Measurements from ENCODE around the gene SRSF9.
"Not testable (repeated sequence)": the region's sequence is repeated elsewhere in the genome, so short reads cannot be mapped to it uniquely, and the experiment has no call there.

SRSF9 gene

DNA sequence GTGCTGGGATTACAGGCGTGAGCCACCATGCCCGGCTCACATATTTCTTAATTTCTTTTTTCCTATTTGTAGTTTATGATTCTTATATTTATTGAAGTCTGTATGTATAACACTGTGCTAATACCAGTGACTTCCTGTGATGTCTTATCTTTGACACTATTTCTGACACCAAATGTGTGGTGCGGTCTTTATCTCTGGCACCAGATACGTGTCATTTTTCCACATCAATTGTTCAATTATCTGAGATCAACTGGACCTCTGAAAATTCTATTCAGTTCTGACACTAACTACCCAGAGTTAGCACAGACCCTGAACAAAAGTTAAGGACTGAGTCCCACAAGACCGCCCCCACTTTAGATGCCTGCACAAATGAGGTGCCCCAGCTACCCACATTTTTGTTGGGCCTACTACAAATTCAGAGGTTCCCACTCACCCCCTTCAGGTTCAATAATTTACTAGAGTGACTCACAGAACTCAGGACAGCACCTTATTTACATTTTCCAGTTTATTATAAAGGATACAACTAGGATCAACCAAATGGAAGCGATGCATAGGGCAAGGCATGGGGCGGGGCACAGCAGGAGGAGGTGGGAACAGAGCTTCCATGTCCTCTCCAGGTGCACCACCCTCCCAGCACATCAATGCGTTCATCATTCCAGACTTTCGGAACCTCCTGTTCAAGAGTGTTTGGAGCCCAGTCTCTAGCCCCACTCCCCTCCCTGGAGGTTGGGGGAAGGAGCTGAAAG, 11.6 kb upstream of the SRSF9 start:
- no peak for DNase-seq

DNA sequence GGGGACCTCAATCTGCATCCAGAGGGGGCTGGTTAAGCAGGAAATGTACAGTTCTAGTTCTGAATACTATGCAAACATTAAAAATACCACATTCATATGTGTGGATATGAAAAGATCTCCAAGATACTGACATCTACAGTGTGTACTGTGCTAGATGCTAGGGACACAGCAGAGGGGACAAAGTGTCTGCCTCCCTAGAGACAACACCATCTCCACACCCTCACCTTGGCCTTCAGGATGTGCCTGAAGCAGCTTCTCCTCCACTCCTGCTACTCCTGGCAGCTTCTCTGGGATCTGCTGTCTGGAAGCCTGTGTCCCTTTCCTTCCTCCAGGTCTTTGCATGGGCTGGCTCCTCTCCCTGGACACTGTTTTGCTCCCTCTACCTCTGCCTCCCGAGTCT, 10.7 kb upstream of the SRSF9 start:
- DNase-seq: no peak

DNA sequence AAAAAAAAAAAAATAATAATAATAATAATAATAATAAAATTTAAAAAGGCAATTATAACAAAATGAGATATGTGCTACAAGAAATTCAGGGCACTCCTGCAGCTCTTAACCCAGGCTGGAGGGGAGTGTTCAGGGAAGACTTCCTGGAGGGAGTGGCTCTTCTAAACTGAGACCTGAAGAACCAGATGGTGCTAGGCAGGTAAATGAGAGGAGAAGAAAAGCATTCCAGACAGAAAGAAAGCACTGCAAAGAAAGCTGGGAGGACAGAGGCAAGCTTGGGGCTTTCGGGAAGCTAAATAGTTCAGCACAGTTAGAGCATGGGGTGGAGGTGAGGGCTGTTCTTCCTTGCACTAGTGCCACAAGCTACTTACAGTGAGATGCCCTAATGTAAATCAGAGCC, 9.9 kb upstream of the SRSF9 start:
- no peak for DNase-seq

DNA sequence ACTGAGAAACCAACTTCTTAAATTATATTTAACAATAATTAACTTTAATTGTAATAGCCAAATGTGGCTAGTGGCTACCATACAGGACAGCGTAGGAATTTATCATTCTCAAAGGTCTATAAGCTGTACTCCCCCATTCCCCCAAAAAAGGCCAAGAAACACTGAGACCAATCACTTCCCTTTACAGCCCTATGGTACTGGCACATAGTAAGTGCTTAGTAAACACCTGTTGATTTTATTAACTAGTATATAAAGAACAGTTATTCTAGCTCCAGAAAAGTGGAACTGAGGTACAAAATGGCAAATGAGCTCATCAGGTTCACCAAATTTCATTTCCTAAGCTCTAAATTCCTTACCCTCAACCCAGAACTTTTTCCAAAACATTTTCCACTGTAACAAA, 6.1 kb upstream of the SRSF9 start:
- no peak for DNase-seq

DNA sequence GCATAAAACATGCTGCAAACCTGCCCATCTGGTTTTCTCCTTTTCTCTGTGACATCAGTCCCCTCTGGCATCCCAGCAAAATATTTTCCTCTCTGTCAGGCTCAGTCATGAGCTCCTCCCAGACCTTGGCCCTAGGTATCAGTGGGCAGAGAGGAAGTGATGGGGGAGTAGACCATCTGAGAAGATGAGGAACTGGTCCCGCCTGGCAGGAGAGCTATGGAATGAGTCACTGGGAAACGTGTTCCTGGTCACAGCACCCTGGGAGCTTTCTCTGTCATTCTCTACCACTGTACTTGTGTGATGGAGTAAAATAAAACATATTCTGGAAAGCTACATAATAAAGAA, 5.0 kb upstream of the SRSF9 start:
- DNase-seq: peak; percentile 42

DNA sequence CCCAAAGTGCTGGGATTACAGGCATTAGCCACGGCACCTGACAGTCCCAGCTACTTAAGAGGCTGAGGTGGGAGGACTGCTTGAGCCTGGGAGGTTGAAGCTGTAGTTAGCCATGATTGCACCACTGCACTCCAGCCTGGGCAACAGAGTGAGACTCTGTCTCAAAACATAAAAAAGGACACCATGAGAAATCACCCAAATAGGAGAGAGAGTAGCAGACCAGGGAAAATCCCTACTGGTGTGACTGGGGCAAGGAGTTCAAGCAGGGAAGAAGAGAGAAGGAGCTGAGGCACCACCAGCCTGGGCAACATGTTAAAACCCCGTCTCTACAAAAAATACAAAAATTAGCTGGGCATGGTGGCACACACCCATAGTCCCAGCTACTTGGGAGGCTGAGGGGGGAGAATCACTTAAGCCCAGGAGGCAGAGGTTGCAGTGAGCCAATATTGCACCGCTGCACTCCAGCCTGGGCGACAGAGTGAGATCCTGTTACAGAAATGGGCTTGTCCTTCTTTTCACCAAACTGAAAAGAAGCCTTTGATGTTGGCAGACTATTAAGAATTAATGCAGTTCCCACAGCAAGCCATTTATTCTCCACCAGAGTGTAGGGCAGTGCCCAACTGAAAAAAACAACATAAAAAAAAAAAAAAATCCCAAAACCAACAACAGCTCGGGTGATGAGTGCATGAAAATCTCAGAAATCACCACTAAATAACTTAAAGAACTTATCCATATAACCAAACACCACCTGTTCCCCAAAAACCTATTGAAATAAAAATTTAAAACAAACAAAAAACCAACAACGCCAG, 4.5 kb upstream of the SRSF9 start:
- no peak for DNase-seq

DNA sequence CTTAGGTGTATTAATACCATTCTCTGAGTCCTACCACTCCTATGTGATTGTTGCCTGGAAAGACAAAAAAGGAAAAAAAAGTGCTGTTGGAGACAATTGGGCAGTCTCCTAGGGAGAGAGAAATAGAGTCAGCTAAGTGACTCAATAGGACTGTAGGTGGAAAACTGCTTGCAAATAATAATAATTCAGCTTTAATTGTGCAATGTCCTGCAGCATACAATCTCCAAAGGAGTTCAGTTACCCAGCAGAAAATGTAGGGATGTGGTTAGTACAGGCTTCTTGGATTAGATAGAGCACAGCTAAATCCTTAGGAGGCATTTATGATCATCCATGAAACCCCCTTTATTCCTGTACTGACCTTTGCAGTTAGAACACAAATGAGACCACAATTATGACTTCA, 3.0 kb upstream of the SRSF9 start:
- no peak for DNase-seq

DNA sequence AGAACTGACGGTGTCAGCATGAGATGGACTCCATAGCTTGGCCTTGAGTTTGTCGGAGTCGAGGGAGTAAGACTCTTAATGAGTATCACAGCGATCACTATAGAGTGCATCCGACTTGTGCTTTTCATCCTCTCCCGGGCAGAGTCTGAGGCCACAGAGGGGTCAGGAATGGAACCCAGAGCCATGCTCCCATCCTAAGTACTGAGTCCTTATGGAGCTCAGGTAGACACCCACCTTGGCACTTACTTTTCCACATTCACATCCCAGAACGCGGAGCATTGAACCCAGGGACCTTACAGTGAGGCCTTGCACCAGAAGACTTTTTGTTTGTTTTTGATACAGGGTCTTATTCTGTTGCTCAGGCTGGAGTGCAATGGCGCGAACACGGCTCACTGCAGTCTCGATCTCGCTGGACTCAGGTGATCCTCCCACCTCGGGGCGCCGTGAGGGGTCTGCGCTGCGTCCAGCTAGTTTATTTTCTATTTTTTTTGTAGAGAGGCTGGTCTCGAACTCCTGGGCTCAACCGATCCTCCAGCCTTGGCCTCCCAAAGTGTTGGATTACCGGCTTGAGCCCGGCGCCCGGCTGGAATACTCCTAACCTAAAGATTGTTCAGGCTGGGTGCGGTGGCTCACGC, 719 bp upstream of the SRSF9 start:
- no peak for DNase-seq

DNA sequence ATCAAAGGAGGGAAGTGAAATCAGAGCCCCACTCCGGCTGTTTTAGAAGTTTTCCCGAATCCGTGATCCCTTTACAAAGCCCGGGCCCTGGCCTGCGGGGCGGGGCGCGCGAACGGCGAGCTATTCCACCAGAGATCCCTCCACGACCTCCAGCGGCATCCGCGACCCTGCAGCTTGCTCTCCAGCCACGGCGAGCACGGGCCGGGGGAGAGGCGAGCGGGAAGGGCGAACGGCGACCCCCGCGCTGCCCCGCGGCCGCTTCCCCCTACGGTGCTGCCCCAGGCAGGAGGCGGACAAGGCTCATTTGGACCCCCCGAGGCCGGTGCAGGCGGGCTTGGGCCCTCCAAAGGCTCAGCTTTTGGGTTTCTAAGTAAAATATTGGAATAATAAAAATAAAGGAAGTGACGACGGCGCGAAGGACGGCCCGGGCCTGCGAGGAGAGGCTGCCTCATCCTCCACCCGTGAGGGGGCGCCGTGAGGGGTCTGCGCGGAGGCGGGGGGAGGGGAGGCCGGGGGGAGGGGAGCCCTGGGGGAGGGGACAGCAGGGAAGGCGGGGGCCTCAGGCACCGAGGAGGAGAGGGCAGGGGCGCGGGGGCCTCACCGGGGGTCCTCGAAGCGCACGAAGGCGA, 613 bp downstream of the SRSF9 start:
- peak; percentile 67 for DNase-seq

DNA sequence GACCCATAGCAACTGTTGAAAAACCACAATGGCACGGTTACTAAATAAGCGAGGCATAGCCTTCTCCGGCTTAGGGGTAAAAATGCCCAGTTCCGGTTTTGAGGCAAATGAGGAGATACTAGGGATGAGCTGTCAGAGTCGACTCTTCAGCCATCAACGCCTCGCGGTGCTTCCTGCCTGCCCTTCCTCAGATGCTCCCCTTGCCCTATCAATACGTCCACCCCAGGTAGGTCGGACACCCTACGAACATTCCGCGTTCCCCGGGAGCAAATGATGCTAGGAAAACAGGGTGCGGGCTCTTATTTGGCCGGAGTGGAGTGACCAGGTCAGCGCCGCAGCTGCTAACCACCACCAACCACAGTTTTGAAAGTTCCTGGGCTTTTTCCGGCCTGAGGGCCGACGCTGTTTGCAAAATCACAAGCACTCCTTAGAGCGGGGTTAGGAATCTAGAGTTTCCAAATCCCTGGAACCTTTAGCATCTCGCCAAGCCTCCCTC, 1.2 kb downstream of the SRSF9 start:
- DNase-seq: peak; percentile 43

DNA sequence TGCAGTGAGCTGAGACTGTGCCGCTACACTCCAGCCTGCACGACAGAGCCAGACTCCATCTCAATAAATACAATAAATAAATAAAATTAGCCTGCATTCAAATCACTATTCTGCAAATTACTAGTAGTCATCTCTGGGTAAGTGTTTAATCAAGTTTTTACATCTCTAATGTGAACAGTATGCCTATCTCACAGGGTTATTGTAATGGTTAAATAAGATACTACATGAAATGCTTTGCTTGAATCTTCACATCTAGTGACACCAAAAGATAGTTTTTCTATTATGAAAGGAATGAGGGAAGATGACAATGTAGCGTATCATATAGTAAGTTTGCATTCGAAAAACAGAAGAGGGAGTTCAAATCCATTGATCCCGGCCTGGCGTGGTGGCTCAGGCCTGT, 2.1 kb downstream of the SRSF9 start:
- DNase-seq: no peak

DNA sequence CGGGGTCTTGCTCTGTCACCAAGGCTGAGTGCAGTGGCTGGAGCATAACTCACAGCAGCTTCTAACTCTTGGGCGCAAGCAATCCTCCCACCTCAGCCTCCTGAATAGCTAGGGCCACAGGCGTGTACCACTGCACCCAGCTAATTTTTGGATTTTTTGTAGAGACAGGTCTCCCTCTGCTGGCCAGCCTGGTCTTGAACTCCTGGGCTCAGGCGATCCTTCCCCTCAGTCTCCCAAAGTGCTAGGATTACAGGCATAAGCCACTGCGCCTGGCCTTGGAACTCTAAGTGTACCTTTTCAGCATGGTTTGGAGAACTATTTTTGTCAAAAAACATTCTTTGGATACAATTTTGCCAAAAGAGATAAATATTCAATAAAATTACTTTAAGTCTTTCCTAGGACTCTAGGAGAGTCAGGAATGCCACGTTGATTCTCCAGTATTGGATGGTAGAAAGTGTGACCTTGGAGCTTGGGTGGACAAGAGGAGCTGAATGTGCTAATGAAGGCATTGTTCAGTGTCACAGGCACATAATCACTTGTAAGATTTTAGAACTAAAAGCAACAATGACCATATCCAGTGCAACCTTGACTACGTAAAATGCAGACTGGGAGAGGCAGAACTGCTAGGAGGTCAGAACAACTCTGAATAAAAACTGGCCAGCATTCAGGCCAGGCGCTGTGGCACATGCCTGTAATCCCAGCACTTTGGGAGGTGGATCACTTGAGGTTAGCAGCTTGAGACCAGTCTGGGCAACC, 2.8 kb downstream of the SRSF9 start:
- no peak for DNase-seq

DNA sequence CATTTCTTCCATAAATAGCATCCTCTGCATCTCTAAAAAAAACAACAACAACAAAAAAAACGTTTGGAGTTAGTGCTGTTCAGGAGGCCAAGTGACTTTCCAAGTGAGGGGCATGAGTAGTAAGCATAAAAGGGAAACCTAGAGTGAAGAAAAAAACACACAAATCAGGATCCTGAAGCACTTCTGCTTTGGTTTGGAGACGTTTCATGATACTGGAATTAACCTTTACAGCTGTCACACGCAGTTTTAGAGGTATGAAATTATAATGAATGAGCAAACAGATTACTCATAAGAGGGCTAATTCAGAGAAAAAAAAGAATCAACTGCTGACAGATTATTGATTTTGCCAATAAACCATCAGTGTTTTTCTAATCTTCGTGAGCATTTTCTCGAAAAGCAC, 3.8 kb downstream of the SRSF9 start:
- no peak for DNase-seq

DNA sequence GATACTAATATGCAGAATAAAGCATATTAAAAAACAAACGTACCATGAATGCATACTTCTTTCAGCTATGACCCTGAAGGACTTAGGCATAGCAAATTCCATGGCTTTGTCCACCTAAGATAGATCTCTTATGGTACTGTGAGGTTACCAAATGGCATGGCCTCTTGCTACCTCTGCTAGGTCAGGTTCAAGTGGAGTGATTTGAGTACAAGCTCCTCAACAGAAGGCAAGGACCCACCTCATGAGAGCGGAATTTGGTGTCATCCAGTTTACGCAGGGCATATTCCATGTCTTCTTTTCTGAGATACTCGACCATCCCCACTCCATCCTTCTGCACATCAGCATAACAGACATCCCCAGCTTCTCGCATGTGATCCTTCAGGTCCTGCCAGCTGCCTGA, 5.8 kb downstream of the SRSF9 start:
- no peak for DNase-seq

DNA sequence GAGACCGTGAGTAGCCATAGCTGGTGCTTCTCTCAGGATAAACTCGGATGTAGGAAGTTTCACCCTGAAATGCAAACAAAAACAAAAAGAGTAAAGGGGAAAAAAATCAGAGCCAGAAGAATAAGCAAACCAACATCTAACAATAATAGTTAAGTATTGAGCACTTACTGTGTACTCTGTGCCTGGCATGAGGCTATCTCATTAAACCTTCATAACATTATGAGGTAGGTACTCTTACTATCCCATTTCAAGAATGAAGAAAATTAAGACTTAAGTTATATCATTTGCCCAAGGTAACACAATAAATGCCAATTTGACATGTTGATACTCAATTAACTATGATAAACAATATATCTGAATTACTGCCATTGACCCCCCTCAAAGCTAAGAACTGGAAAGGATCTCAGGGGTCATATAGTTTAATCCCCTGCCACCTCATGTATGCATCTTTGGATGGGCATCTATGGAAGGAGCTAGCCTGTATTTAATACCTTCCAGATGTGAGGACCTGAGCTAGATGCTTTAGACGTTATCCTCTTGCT, 7.4 kb downstream of the SRSF9 start:
- no peak for DNase-seq

DNA sequence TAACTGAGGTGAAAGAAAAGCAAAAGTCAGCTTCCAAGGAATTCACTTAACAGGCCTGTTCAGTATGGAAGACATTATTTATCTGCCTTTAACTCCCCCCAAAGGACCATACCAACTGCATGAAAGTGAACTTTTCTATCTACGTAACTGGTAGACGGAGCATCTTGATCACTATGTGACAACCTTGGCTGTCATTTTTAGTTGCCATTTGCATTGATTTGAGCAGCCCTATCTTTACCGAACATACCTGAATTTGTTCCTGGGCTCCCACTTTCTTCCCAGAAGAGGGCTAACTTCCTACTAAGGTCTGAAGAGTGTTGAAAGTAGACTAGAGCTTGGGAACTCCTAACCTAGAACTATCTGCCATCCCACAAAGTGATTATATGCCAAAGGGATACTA, 9.4 kb downstream of the SRSF9 start:
- no peak for DNase-seq

DNA sequence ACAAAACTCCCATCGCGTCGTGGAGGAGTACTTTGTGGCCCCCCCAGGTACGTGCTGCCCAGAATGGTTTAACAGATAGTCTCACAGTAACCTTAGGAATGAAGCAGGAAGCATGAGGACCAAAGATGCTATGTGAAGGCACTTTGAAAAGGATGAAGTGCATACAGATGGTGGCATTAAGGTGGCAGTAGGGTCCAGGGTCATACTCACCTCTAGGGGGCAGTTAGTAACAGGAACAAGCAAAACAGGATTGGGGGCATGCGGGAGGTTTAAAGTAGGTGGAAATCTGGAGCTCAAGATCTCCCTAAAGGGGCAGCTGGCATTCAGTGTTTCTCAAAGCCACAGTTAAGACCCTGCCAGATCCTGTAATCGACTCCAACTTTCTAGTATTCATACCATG, 12.4 kb downstream of the SRSF9 start:
- no peak for DNase-seq

DNA sequence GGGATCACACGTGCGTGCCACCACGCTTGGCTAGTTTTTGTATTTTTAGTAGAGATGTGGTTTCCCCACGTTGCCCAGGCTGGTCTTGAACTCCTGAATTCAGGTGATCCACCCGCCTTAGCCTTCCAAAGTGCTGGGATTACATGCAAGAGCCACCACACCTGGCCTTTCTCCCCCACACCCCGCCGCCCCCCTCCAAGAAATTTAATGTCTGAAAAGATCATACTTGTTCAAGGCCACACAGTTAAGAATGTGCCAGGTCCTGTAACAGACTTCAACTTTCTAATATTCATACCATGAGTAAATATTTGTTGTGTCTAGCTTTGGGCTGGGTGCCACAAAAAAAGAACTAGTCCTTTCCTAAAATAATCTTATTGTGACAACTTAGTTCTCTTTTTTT, 14.2 kb downstream of the SRSF9 start:
- no peak for DNase-seq

DNA sequence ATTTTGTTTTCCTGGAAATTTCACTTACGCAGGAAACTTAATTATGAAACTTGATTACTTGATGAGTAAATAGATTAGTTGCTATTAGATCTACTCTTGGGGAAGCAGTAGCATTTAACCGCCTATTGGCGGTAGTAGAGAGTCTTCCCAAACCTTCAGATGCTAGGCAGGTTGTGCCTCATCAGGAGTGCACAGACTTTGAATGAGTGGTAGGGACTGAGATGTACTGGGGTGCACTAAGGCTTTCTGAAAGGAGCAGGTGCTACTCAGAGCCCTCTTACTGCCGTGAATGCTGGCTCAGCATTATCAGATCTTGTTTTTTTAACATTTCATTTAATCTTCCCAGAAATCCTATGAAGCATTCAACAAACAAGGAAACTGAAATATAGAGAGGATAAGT, 15.6 kb downstream of the SRSF9 start:
- no peak for DNase-seq

DNA sequence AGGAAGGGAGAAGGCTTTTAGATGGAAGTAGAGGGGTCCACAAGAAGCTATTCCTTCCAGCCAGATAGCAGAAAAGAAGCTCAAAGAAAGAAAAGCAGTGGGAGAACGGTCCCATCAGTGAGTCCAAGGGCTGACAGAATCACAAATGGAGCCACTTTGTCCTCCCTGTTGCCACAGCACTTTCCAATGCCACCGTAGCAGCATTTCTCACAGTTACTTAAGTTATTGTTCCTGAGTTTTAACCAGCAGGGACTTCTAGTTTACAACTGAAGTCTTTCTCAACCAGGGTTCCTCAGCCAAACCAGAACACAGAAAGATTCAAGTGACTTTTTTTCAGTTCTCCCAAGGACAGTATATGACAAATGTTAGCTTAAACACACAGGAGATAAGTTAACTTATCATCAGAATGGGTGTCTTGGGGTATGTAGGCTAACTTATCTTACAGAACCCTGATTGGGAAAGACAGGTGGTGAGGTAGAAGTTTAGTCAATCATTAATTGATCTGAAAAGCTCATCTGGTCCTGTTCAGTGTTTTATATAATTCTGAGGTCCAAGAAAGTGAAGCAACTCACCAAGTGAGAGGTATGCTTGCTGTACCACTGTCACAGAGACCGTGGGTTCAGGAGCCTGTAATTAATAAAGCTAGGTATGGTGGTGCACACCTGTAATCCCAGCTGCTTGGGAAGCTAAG, 16.3 kb downstream of the SRSF9 start:
- DNase-seq: no peak

DNA sequence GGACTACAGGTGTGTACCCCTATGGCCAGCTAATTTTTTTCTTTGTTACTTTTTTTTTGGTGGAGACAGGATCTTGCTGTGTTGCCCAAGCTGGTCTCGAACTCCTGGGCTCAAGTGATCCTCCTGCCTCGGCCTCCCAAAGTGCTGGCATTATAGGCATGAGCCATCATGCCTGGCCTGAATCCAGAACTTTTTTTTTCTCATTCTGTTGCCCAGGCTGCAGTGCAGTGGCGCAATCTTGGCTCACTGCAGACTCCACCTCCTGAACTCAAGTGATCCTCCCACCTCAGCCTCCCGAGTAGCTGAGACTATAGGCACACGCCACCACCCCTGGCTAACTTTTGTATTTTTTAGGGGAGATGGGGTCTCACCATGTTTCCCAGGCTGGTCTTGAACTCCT, 17.0 kb downstream of the SRSF9 start:
- not testable (repeated sequence) for DNase-seq

DNA sequence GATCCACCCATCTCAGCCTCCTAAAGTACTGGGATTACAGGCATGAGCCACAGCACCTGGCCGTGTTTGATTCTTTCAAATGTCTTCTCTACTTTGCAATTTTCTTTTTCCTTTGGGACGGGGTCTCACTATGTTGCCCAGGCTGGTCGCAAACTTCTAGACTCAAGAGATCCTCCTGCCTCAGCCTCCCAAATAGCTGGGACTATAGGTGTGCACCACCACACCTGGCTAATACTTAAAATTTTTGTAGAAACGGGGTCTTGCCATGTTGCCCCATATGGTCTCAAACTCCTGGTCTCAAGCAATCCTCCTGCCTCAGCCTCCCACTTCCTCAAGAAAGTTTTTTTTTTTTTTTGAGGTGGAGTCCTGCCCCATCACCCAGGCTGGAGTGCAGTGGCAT, 21.6 kb downstream of the SRSF9 start:
- no peak for DNase-seq

Measured in left hindlimb (tissue), 1 donor.